Stomach (tissue), 9 donors: Measurements from ENCODE around the gene PGBD5. TPM values are rescaled to one million over a fixed set of nuclear protein-coding genes. Genes with fewer than 3 reads are reported as not detected.
A peak's percentile ranks its signal among the peaks of the same experiment; 100 is the strongest.

Source experiments
- DNase-seq, 2 donors: peaks; one replicate each; pipeline versions ENCODE4 v3.0.0 to v3.0.0-alpha.2; 2013 to 2019
- H3K27ac ChIP-seq, 5 donors: fragments of 200-600 bp in 4 of 5; sonication (generic) in 4 of 5; one replicate each; pipeline ENCODE4 v1.5.1; 2013 to 2019; ENCODE audit warnings: mild to moderate bottlenecking in 1 of 5, moderate library complexity in 1 of 5
- H3K27me3 ChIP-seq, 3 donors: fragments of 200-600 bp; sonication (generic); one replicate each; pipeline ENCODE4 v1.5.1; 2017 to 2019; ENCODE audit warnings: mixed run types in 1 of 3
- H3K36me3 ChIP-seq, 4 donors: fragments of 200-600 bp; sonication (generic); 1 replicate in 3 of 4; 2 replicates in 1 of 4; pipeline ENCODE4 v1.5.1; 2016 to 2019
- H3K4me1 ChIP-seq, 4 donors: fragments of 200-600 bp; sonication (generic); one replicate each; pipeline ENCODE4 v1.5.1; 2016 to 2019
- H3K4me3 ChIP-seq, 4 donors: fragments of 200-600 bp; sonication (generic) in 3 of 4; one replicate each; pipeline ENCODE4 v1.5.1; 2016 to 2019; ENCODE audit warnings: mild to moderate bottlenecking in 1 of 4
- H3K9me3 ChIP-seq, 4 donors: fragments of 200-600 bp; sonication (generic); one replicate each; pipeline ENCODE4 v1.5.1; 2016 to 2019
- CTCF ChIP-seq, 7 experiments: fragments of 450-650 bp in 4 of 7; fragments of 200-600 bp in 3 of 7; sonication (generic) in 3 of 7; IDR thresholded peaks; one replicate each; pipeline ENCODE4 v1.5.1; 2016 to 2019; ENCODE audit warnings: antibody characterized with exemption in 7 of 7, control low read depth in 2 of 7, mild to moderate bottlenecking in 1 of 7
- EP300 ChIP-seq: sonication (generic); formaldehyde crosslinking; IDR thresholded peaks from one replicate; pipeline ENCODE4 v1.6.1; 2017; ENCODE audit warnings: antibody characterized with exemption
- POLR2A ChIP-seq, 4 donors: fragments of 450-650 bp; IDR thresholded peaks; one replicate each; pipeline ENCODE4 v1.6.1; 2016; ENCODE audit warnings: antibody characterized with exemption in 4 of 4, control low read depth in 2 of 4, mild to moderate bottlenecking in 1 of 4, moderate library complexity in 1 of 4
- POLR2AphosphoS5 ChIP-seq, 3 donors: sonication (generic); formaldehyde crosslinking; IDR thresholded peaks; one replicate each; pipeline ENCODE4 v1.6.1; 2016; ENCODE audit warnings: antibody characterized with exemption in 3 of 3
- WGBS, 5 donors: extraction: QIAGEN DNeasy Blood & Tissue Kit in 3 of 5; methylation state at CpG; one replicate each; pipeline versions ENCODE4 v1.1.5 to v1.1.7; 2013 to 2018; 5-methylcytosine and 5-hydroxymethylcytosine counted together
- intact Hi-C: fragments of 100-400 bp; cut with DNase I; formaldehyde crosslinking; loops from one replicate; pipeline ENCODE4 v1.15.1; 2023; ENCODE audit warnings: low total_unique reads
- polyA plus RNA-seq, 3 donors: library from polyadenylated mRNA; stranded (reverse); fragments of 200-250 nt; gene quantifications; one replicate each; pipeline ENCODE4 v1.2.3, GENCODE V29; 2013
- total RNA-seq, 5 donors: library from RNA; depleted of rRNA; stranded (reverse); fragments of >200 nt; gene quantifications; one replicate each; pipeline versions ENCODE4 v1.1.0 to v1.2.3, GENCODE V29; 2014 to 2016
- donor health status: healthy with polysubstance abuse.
- donor health status: Bipolar disorder and iron deficiency.
- donor health status: healthy.

PGBD5 gene
- total and polyA plus RNA-seq, 8 donors: under 0.01 to 1.2 (median 0.34) TPM

DNA sequence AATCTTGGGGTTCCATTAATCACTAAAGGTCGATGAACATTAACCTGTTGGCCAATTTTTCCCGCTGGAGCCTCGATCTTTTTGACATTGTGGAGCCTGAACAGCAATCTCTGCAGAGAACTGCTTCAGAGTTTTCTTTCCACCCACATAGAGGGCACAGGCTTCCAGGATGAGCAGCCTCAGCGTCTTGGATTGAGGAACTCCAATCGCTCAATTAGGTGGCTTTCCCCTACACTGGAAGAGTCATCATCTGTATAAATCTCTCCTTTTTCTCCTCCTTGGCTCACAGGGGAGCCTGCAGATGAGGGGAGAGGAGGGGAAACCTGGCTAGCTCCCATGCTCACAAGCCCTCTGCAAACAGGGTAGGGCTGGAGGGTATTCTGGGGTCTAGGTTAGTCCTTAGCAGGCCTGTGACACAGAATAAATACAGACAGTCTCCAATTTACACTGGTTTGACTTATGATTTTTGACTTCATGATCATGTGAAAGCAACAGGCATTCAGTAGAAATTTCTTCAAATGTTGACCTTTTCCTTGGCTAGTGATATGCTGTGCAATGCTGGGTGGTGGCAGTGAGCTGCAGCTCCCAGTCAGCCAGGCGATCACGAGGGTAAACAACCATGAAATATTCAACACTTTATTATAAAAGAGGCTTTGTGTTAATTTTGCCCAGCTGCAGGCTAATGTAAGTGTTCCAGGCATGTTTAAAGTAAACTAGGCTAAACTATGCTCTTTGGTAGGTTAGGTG lies 80.8 kb downstream of the PGBD5 start:
- H3K4me1 ChIP-seq: peaks cover 0 to 7% (median 0%) of the 10 kb centered on the region in 4 donors
- TF ChIP-seq EP300: no peak
- TF ChIP-seq POLR2AphosphoS5 (IDR thresholded peaks at IDR 0.05): no peak
- no peak for TF ChIP-seq CTCF (IDR thresholded peaks at IDR 0.05)
- TF ChIP-seq POLR2A (IDR thresholded peaks at IDR 0.05): no peak
- DNase-seq: peak in 1 of 2 donors; percentile 51
- H3K36me3 ChIP-seq: no peaks in the 10 kb centered on the region
- no peaks in the 10 kb centered on the region for H3K9me3 ChIP-seq
- WGBS, 5 donors: 38 to 59% (median 45%) methylated on average over 7 of the region's 7 CpGs
- H3K27me3 ChIP-seq: no peaks in the 10 kb centered on the region
- intact Hi-C loops: no loop called here
- H3K4me3 ChIP-seq: no peak overlapping the region
- no peak overlapping the region for H3K27ac ChIP-seq

DNA sequence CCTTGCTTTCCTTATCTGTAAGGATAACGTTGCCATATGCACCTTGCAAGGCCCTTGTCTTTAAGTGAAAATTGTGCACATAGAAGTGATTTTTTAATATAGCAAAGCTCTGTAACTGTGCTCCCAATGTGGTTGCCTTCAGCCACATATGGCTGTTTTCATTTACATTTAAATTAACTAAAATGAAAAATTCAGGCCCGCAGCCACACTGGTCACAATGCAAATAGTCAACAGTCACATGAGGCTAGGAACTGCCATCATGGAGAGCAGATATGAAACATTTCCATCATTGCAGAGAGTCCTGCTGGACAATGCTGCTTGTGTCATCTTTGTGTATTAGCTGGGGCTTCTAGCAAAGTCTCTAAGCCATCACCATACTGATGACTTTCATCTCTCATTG lies 83.4 kb downstream of the PGBD5 start:
- peaks cover 0 to 7% (median 0%) of the 10 kb centered on the region in 4 donors for H3K4me1 ChIP-seq

DNA sequence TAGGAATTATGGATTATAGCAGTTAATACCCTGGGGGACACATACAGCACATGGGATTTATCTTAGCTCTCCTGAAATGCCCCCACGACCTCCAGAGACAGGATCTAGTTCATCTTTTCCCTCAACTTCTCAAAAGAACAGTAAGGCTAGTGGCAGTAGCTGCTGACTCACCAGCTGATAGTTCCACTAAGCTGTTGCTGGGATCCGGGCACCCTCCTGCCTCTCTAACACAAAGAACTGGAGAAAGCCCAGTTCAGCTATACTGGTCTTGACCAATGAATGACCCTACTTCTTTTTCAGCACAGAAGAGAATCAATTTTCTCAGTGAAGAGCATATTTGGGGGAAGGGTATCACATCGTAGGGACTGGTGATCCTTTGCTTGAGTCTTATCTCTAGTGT lies 84.1 kb downstream of the PGBD5 start:
- no peak overlapping the region for H3K27ac ChIP-seq
- H3K9me3 ChIP-seq: no peaks in the 10 kb centered on the region
- no peak for DNase-seq
- WGBS, 5 donors: 43 to 57% (median 48%) methylated on average over 3 of the region's 3 CpGs
- intact Hi-C loops: no loop called here
- H3K4me1 ChIP-seq: peaks cover 0 to 7% (median 0%) of the 10 kb centered on the region in 4 donors
- no peaks in the 10 kb centered on the region for H3K36me3 ChIP-seq
- no peaks in the 10 kb centered on the region for H3K27me3 ChIP-seq
- no peak overlapping the region for H3K4me3 ChIP-seq
- TF ChIP-seq EP300 (no peak), CTCF (IDR thresholded peaks at IDR 0.05) (no peak), POLR2A (IDR thresholded peaks at IDR 0.05) (no peak), POLR2AphosphoS5 (IDR thresholded peaks at IDR 0.05) (no peak)

More for the DNA sequence above, 83.4 kb downstream of the PGBD5 start:
- no peak overlapping the region for H3K27ac ChIP-seq
- intact Hi-C loops: no loop called here
- no peak overlapping the region for H3K4me3 ChIP-seq
- TF ChIP-seq POLR2A (IDR thresholded peaks at IDR 0.05): no peak
- no peak for TF ChIP-seq CTCF (IDR thresholded peaks at IDR 0.05)
- no peak for TF ChIP-seq EP300
- TF ChIP-seq POLR2AphosphoS5 (IDR thresholded peaks at IDR 0.05): no peak
- H3K9me3 ChIP-seq: no peaks in the 10 kb centered on the region
- no peaks in the 10 kb centered on the region for H3K27me3 ChIP-seq
- WGBS, 5 donors: 78 to 93% (median 84%) methylated on average over 2 of the region's 2 CpGs
- DNase-seq: no peak
- H3K36me3 ChIP-seq: no peaks in the 10 kb centered on the region

DNA sequence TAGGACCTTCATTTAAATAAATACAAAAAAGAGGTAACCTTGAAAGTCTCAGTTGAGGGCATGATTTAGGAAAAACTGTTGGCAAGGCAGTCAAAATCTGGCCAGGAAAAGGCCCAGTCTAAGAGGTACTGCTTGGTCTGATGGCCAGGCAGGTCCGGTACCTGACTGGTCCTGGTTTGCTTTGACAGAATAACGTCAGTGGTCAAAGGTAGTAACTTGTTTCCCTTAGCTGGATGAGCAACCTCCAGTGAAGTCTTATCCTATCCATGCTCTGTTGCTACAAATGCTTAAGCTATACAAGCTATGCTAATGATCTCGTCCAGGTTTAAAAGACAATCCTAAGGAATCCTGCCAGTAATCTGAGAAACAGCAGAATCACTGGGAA lies 85.0 kb downstream of the PGBD5 start:
- no peak for DNase-seq
- no peak for TF ChIP-seq CTCF (IDR thresholded peaks at IDR 0.05)
- no peak for TF ChIP-seq POLR2AphosphoS5 (IDR thresholded peaks at IDR 0.05)
- TF ChIP-seq POLR2A (IDR thresholded peaks at IDR 0.05): no peak
- TF ChIP-seq EP300: no peak
- Histone ChIP-seq H3K4me3 (no peak overlapping the region), H3K27me3 (no peaks in the 10 kb centered on the region), H3K27ac (no peak overlapping the region), H3K4me1 (peaks cover 0 to 7% (median 0%) of the 10 kb centered on the region in 4 donors), H3K9me3 (no peaks in the 10 kb centered on the region), H3K36me3 (no peaks in the 10 kb centered on the region)
- intact Hi-C loops: no loop called here
- WGBS, 5 donors: 56 to 66% (median 58%) methylated on average over 3 of the region's 3 CpGs
